ENCODE data around the gene C2orf49.

The C2orf49 gene

DNA sequence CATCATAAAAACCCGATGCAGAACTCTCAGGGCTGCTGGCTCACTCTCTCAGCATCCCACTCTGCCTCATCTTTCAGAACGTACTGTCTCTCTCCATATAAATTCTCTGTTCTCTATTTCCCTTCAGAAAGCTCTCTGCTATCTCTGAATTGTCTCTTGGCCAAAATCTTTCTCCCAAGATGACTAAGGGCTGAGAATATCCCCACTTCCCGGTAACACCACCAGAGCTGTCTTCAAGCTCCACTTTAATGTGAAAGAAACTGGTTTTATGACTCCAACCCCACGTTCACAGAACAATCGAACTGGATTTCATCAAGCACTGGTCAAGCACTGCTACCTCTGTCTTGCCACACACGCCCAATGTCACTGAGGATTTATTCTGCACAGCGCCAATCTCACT lies 30.2 kb upstream of the C2orf49 start:
- Histone ChIP-seq H3K14ac (ENCODE audit: low read length) (no peak overlapping the region), H3K36me3 (replicated peaks in 1 of 2; ENCODE audit: control insufficient read depth in 2 of 2, insufficient read depth in 2 of 2, low read length in 2 of 2) (peaks cover 9 to 36% of the 10 kb centered on the region in 2 donors), H2BK12ac (ENCODE audit: low read length) (no peak overlapping the region), H2AK5ac (ENCODE audit: low read depth, low read length) (no peak overlapping the region), H3K27ac (replicated peaks; ENCODE audit: low read length) (no peak overlapping the region), H4K8ac (ENCODE audit: low read depth, low read length) (no peak overlapping the region), H3K27me3 (ENCODE audit: control insufficient read depth in 3 of 3, insufficient read depth in 3 of 3, low read depth in 1 of 3, low read length in 3 of 3) (no peaks in the 10 kb centered on the region), H2BK120ac (ENCODE audit: low read depth, low read length) (no peak overlapping the region), H4K91ac (ENCODE audit: low read depth, low read length, poor library complexity) (no peak overlapping the region), H2AFZ (ENCODE audit: low read length) (no peak overlapping the region), H3K18ac (ENCODE audit: low read length) (no peak overlapping the region), H3K4me3 (ENCODE audit: low read length in 2 of 2) (no peak overlapping the region), H3K79me1 (ENCODE audit: low read depth, low read length) (peaks cover 9% of the 10 kb centered on the region), H2BK5ac (ENCODE audit: low read length) (no peak overlapping the region), H3K4me1 (ENCODE audit: control insufficient read depth in 2 of 2, insufficient read depth in 1 of 2, low read depth in 1 of 2, low read length in 2 of 2) (peaks cover 8 to 10% of the 10 kb centered on the region in 2 donors), H2BK15ac (ENCODE audit: low read length) (no peak overlapping the region), H3K4me2 (ENCODE audit: insufficient read depth, low read length, poor library complexity, severe bottlenecking) (no peak overlapping the region), H3K9ac (ENCODE audit: low read depth, low read length, poor library complexity) (no peak overlapping the region), H3K4ac (ENCODE audit: low read length) (no peak overlapping the region), H3K9me3 (replicated peaks in 1 of 2; ENCODE audit: control insufficient read depth in 2 of 2, insufficient read depth in 1 of 2, low read depth in 1 of 2, low read length in 2 of 2) (peaks cover 0 to 5% of the 10 kb centered on the region in 2 donors), H3K23ac (ENCODE audit: low read depth, low read length, poor library complexity) (no peak overlapping the region)
- DNase-seq (ENCODE audit: low spot score): no peak
- WGBS, 2 donors (ENCODE audit: extremely low coverage in 2 of 2, insufficient read length in 2 of 2, insufficient replicate concordance in 1 of 2): no CpG with 5 or more reads among the region's 7 CpGs

DNA sequence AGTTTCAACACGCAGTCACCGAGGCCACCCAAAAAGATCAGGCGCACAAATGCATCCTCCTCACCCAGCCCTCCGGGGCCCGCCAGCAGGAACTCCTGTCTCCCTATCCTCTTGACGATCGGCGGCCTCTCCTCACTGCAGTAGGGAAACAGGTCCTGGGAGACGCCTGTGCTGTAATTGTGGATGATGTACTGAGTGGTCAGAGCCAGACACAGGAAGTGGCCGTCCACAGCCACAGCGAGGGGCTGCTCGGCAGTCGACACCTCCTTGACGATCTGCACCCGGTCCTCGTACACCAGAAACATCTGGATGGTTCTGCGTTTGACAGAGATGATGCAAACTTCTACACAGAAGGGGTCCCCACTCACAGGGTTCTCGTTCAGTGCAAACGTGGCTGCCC lies 29.8 kb upstream of the C2orf49 start:
- no peak overlapping the region for H4K91ac ChIP-seq (ENCODE audit: low read depth, low read length, poor library complexity)
- H3K79me1 ChIP-seq (ENCODE audit: low read depth, low read length): peaks cover 9% of the 10 kb centered on the region
- no peaks in the 10 kb centered on the region for H3K27me3 ChIP-seq (ENCODE audit: control insufficient read depth in 3 of 3, insufficient read depth in 3 of 3, low read depth in 1 of 3, low read length in 3 of 3)
- no peak overlapping the region for H3K14ac ChIP-seq (ENCODE audit: low read length)
- H3K4me1 ChIP-seq (ENCODE audit: control insufficient read depth in 2 of 2, insufficient read depth in 1 of 2, low read depth in 1 of 2, low read length in 2 of 2): peaks cover 8 to 10% of the 10 kb centered on the region in 2 donors
- H2BK15ac ChIP-seq (ENCODE audit: low read length): no peak overlapping the region
- H2BK5ac ChIP-seq (ENCODE audit: low read length): no peak overlapping the region
- H3K23ac ChIP-seq (ENCODE audit: low read depth, low read length, poor library complexity): no peak overlapping the region
- H3K4me3 ChIP-seq (ENCODE audit: low read length in 2 of 2): no peak overlapping the region
- peaks cover 0 to 5% of the 10 kb centered on the region in 2 donors for H3K9me3 ChIP-seq (replicated peaks in 1 of 2; ENCODE audit: control insufficient read depth in 2 of 2, insufficient read depth in 1 of 2, low read depth in 1 of 2, low read length in 2 of 2)
- H3K9ac ChIP-seq (ENCODE audit: low read depth, low read length, poor library complexity): no peak overlapping the region
- H2AK5ac ChIP-seq (ENCODE audit: low read depth, low read length): no peak overlapping the region
- H3K4me2 ChIP-seq (ENCODE audit: insufficient read depth, low read length, poor library complexity, severe bottlenecking): no peak overlapping the region
- peaks cover 9 to 36% of the 10 kb centered on the region in 2 donors for H3K36me3 ChIP-seq (replicated peaks in 1 of 2; ENCODE audit: control insufficient read depth in 2 of 2, insufficient read depth in 2 of 2, low read length in 2 of 2)
- H2AFZ ChIP-seq (ENCODE audit: low read length): no peak overlapping the region
- H3K18ac ChIP-seq (ENCODE audit: low read length): no peak overlapping the region
- DNase-seq (ENCODE audit: low spot score): no peak
- H2BK12ac ChIP-seq (ENCODE audit: low read length): no peak overlapping the region
- no peak overlapping the region for H3K27ac ChIP-seq (replicated peaks; ENCODE audit: low read length)
- no peak overlapping the region for H3K4ac ChIP-seq (ENCODE audit: low read length)
- H4K8ac ChIP-seq (ENCODE audit: low read depth, low read length): no peak overlapping the region
- no peak overlapping the region for H2BK120ac ChIP-seq (ENCODE audit: low read depth, low read length)
- no CpG with 5 or more reads among the region's 19 CpGs for WGBS, 2 donors (ENCODE audit: extremely low coverage in 2 of 2, insufficient read length in 2 of 2, insufficient replicate concordance in 1 of 2)

DNA sequence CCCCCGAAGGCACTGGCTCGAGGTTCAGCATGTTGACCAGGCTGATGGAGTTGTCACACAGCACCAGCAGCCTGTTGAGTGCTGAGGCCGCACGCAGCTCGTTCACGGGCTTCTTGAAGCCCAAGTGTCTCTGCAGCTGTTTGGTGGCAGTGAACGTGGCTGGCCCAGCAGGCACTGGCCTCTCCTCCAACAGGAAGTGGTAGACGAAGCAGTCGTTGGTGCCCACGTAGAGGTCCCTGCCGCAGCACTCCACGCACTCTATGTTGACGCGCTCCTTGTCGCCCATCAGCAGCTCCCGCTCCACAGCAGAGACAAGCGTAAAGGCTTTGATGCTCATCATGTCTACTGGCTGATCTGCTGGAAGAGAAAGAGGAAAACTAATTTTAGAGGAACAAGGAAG lies 29.4 kb upstream of the C2orf49 start:
- H2BK120ac ChIP-seq (ENCODE audit: low read depth, low read length): no peak overlapping the region
- H3K23ac ChIP-seq (ENCODE audit: low read depth, low read length, poor library complexity): no peak overlapping the region
- peaks cover 0 to 5% of the 10 kb centered on the region in 2 donors for H3K9me3 ChIP-seq (replicated peaks in 1 of 2; ENCODE audit: control insufficient read depth in 2 of 2, insufficient read depth in 1 of 2, low read depth in 1 of 2, low read length in 2 of 2)
- H2AFZ ChIP-seq (ENCODE audit: low read length): no peak overlapping the region
- no peak overlapping the region for H2BK12ac ChIP-seq (ENCODE audit: low read length)
- H3K4me2 ChIP-seq (ENCODE audit: insufficient read depth, low read length, poor library complexity, severe bottlenecking): no peak overlapping the region
- peaks cover 9 to 34% of the 10 kb centered on the region in 2 donors for H3K36me3 ChIP-seq (replicated peaks in 1 of 2; ENCODE audit: control insufficient read depth in 2 of 2, insufficient read depth in 2 of 2, low read length in 2 of 2)
- H2AK5ac ChIP-seq (ENCODE audit: low read depth, low read length): no peak overlapping the region
- no peak overlapping the region for H3K9ac ChIP-seq (ENCODE audit: low read depth, low read length, poor library complexity)
- no peak overlapping the region for H3K4ac ChIP-seq (ENCODE audit: low read length)
- H2BK15ac ChIP-seq (ENCODE audit: low read length): no peak overlapping the region
- H3K27ac ChIP-seq (replicated peaks; ENCODE audit: low read length): no peak overlapping the region
- no CpG with 5 or more reads among the region's 17 CpGs for WGBS, 2 donors (ENCODE audit: extremely low coverage in 2 of 2, insufficient read length in 2 of 2, insufficient replicate concordance in 1 of 2)
- H3K4me3 ChIP-seq (ENCODE audit: low read length in 2 of 2): no peak overlapping the region
- H3K18ac ChIP-seq (ENCODE audit: low read length): no peak overlapping the region
- peaks cover 9% of the 10 kb centered on the region for H3K79me1 ChIP-seq (ENCODE audit: low read depth, low read length)
- H3K14ac ChIP-seq (ENCODE audit: low read length): no peak overlapping the region
- H2BK5ac ChIP-seq (ENCODE audit: low read length): no peak overlapping the region
- peaks cover 8 to 10% of the 10 kb centered on the region in 2 donors for H3K4me1 ChIP-seq (ENCODE audit: control insufficient read depth in 2 of 2, insufficient read depth in 1 of 2, low read depth in 1 of 2, low read length in 2 of 2)
- no peak overlapping the region for H4K91ac ChIP-seq (ENCODE audit: low read depth, low read length, poor library complexity)
- no peaks in the 10 kb centered on the region for H3K27me3 ChIP-seq (ENCODE audit: control insufficient read depth in 3 of 3, insufficient read depth in 3 of 3, low read depth in 1 of 3, low read length in 3 of 3)
- DNase-seq (ENCODE audit: low spot score): no peak
- no peak overlapping the region for H4K8ac ChIP-seq (ENCODE audit: low read depth, low read length)

DNA sequence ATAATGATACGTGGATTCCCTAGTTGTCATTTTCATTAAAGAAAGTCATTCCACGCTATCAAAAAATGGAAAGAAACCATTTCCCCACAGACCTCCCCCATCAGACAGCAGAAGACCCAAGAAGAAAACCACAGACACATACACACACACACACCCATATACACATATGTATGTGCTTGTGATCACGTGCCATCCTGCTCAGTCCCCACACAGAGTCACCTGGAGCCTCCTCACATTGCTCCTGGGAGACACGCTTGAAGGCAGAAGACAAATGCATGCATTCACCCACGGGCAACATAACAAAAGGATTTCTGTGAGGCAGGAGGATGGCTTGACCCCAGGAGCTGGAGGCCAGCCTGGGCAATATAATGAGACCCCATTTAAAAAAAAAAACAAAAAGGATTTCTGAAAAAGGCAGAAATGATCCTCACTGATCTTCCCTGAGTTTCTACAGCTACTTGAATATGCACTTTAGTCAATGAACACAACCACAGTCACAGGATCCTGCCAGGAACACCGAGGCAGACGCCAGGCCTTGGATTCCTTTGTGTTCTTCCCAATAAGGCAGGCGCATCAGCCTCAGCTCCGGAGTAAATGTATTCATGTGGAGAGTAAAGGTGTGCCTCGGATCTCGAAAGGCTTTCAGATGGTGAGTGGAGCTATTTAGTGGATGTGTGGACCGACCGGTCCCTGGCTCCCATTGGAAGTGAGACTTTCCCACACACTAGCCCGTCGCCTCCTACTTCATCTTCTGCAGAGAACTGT lies 28.8 kb upstream of the C2orf49 start:
- Histone ChIP-seq H3K4me1 (ENCODE audit: control insufficient read depth in 2 of 2, insufficient read depth in 1 of 2, low read depth in 1 of 2, low read length in 2 of 2) (peaks cover 8 to 10% of the 10 kb centered on the region in 2 donors), H3K4ac (ENCODE audit: low read length) (no peak overlapping the region), H3K27me3 (ENCODE audit: control insufficient read depth in 3 of 3, insufficient read depth in 3 of 3, low read depth in 1 of 3, low read length in 3 of 3) (no peaks in the 10 kb centered on the region), H3K14ac (ENCODE audit: low read length) (no peak overlapping the region), H2BK5ac (ENCODE audit: low read length) (no peak overlapping the region), H3K4me3 (ENCODE audit: low read length in 2 of 2) (no peak overlapping the region), H2AK5ac (ENCODE audit: low read depth, low read length) (no peak overlapping the region), H3K36me3 (replicated peaks in 1 of 2; ENCODE audit: control insufficient read depth in 2 of 2, insufficient read depth in 2 of 2, low read length in 2 of 2) (peaks cover 9 to 30% of the 10 kb centered on the region in 2 donors), H3K9ac (ENCODE audit: low read depth, low read length, poor library complexity) (no peak overlapping the region), H3K9me3 (replicated peaks in 1 of 2; ENCODE audit: control insufficient read depth in 2 of 2, insufficient read depth in 1 of 2, low read depth in 1 of 2, low read length in 2 of 2) (peaks cover 0 to 5% of the 10 kb centered on the region in 2 donors), H2BK12ac (ENCODE audit: low read length) (no peak overlapping the region), H2AFZ (ENCODE audit: low read length) (no peak overlapping the region), H4K91ac (ENCODE audit: low read depth, low read length, poor library complexity) (no peak overlapping the region), H3K27ac (replicated peaks; ENCODE audit: low read length) (no peak overlapping the region), H2BK15ac (ENCODE audit: low read length) (no peak overlapping the region), H2BK120ac (ENCODE audit: low read depth, low read length) (no peak overlapping the region), H4K8ac (ENCODE audit: low read depth, low read length) (no peak overlapping the region), H3K79me1 (ENCODE audit: low read depth, low read length) (peaks cover 9% of the 10 kb centered on the region), H3K4me2 (ENCODE audit: insufficient read depth, low read length, poor library complexity, severe bottlenecking) (no peak overlapping the region), H3K18ac (ENCODE audit: low read length) (no peak overlapping the region), H3K23ac (ENCODE audit: low read depth, low read length, poor library complexity) (no peak overlapping the region)
- no peak for DNase-seq (ENCODE audit: low spot score)
- WGBS, 2 donors (ENCODE audit: extremely low coverage in 2 of 2, insufficient read length in 2 of 2, insufficient replicate concordance in 1 of 2): no CpG with 5 or more reads among the region's 15 CpGs
